ENCODE measurements around the gene TCEA2. TPM values are rescaled to one million over a fixed set of nuclear protein-coding genes. Genes with fewer than 3 reads are reported as not detected.
A peak's percentile ranks its signal among the peaks of the same experiment; 100 is the strongest.

The TCEA2 gene
- total and polyA plus RNA-seq, 7 donors, result 2.1 to 50.5 (median 41.7) TPM

GRCh38 chr20:64112691-64113443 is 49.9 kb downstream of the TCEA2 start:
- Histone ChIP-seq H3K4me3 (no peak overlapping the region), H3K36me3 (no peaks in the 10 kb centered on the region), H3K4me1 (no peaks in the 10 kb centered on the region), H3K27me3 (no peaks in the 10 kb centered on the region), H3K27ac (no peak overlapping the region), H3K9me3 (no peaks in the 10 kb centered on the region)
- intact Hi-C loops (cut with DNase I), result no loop called here
- 78 to 85% methylated on average over 18 of the region's 18 CpGs for WGBS, 2 donors
- TF ChIP-seq CTCF (IDR thresholded peaks at IDR 0.05) (no peak), POLR2AphosphoS5 (IDR thresholded peaks at IDR 0.05) (no peak), EP300 (IDR thresholded peaks at IDR 0.05) (no peak), POLR2A (IDR thresholded peaks at IDR 0.05) (no peak)
- DNase-seq, result peak; percentile 50

GRCh38 chr20:64113444-64113775 is 50.4 kb downstream of the TCEA2 start:
- intact Hi-C loops (cut with DNase I), result no loop called here

GRCh38 chr20:64113796-64114355 is 50.9 kb downstream of the TCEA2 start:
- Histone ChIP-seq H3K36me3 (no peaks in the 10 kb centered on the region), H3K9me3 (no peaks in the 10 kb centered on the region), H3K4me3 (no peak overlapping the region), H3K27me3 (no peaks in the 10 kb centered on the region), H3K4me1 (no peaks in the 10 kb centered on the region), H3K27ac (no peak overlapping the region)
- TF ChIP-seq CTCF (IDR thresholded peaks at IDR 0.05) (no peak), EP300 (IDR thresholded peaks at IDR 0.05) (no peak), POLR2A (IDR thresholded peaks at IDR 0.05) (no peak), POLR2AphosphoS5 (IDR thresholded peaks at IDR 0.05) (no peak)
- intact Hi-C loops (cut with DNase I), result no loop called here
- WGBS, 2 donors, result 61 to 81% methylated on average over 13 of the region's 13 CpGs
- peak; percentile 43 for DNase-seq

More at GRCh38 chr20:64113444-64113775, 50.4 kb downstream of the TCEA2 start:
- Histone ChIP-seq H3K9me3 (no peaks in the 10 kb centered on the region), H3K36me3 (no peaks in the 10 kb centered on the region), H3K27ac (no peak overlapping the region), H3K4me1 (no peaks in the 10 kb centered on the region), H3K27me3 (no peaks in the 10 kb centered on the region), H3K4me3 (no peak overlapping the region)
- no peak for DNase-seq
- 59 to 80% methylated on average over 6 of the region's 6 CpGs for WGBS, 2 donors
- TF ChIP-seq POLR2AphosphoS5 (IDR thresholded peaks at IDR 0.05) (no peak), EP300 (IDR thresholded peaks at IDR 0.05) (no peak), POLR2A (IDR thresholded peaks at IDR 0.05) (no peak), CTCF (IDR thresholded peaks at IDR 0.05) (no peak)

GRCh38 chr20:64114356-64114971 is 51.5 kb downstream of the TCEA2 start:
- intact Hi-C loops (cut with DNase I), result no loop called here
- Histone ChIP-seq H3K4me1 (no peaks in the 10 kb centered on the region), H3K36me3 (no peaks in the 10 kb centered on the region), H3K27ac (no peak overlapping the region), H3K4me3 (no peak overlapping the region), H3K9me3 (no peaks in the 10 kb centered on the region), H3K27me3 (no peaks in the 10 kb centered on the region)
- peak; percentile 42 for DNase-seq
- 76 to 84% methylated on average over 14 of the region's 14 CpGs for WGBS, 2 donors
- TF ChIP-seq CTCF (IDR thresholded peaks at IDR 0.05) (no peak), EP300 (IDR thresholded peaks at IDR 0.05) (no peak), POLR2AphosphoS5 (IDR thresholded peaks at IDR 0.05) (no peak)

All from sigmoid colon (tissue), 7 donors.